SKM-1 treated with dmso at 0.1 percent for 144 hours (cell line): ENCODE data around the gene PDYN.

Source experiments
- DNase-seq: peaks from one replicate; lab custom pipeline; 2025; ENCODE audit not compliant: unreplicated experiment; lab: John Stamatoyannopoulos, UW

The PDYN gene

GRCh38 chr20:1995531-1996310 is 1.9 kb upstream of the PDYN start:
- DNase-seq = no peak

DNA sequence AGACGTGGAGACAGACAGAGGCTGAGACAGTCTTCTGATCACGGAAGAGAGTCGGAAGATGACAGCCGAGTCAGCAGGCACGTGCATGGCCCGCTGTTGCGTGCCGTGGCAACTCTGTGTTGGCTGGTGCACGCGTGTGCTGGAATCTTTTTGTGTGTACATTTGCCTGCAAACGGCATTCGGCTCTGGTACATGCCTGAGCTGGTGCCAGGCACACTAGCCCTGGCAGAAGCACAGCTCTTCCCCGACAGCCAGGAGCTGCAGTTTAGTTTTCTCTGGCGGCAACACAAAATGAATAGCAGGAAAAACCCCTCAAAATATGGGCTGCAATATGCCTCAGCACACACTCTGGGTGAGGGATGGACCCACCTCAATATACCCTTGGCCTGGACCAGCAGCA is 769 bp upstream of the PDYN start:
- no peak for DNase-seq

- DNase-seq = no peak
These were observed 1.3 kb downstream of the PDYN start for GRCh38 chr20:1992359-1993110.

DNA sequence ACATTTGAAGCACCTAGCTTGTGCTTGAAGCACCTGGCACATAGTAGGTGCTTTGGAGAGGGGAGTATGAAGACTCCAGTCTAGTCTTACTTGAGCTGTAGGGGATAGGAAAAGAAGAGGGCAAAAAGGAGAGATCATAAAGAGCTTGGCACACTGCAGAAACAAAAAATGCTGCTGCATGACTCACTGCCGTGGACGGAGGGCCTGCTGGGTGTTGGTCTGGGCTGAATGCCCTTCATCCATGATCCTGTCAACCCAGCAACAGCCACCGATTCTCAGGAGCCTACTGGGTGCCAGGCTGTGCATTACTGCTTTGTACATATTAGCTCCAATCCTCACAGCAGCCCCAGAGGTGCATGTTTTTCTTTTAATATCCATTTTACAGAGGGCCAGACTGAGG is 6.0 kb downstream of the PDYN start:
- no peak for DNase-seq

DNA sequence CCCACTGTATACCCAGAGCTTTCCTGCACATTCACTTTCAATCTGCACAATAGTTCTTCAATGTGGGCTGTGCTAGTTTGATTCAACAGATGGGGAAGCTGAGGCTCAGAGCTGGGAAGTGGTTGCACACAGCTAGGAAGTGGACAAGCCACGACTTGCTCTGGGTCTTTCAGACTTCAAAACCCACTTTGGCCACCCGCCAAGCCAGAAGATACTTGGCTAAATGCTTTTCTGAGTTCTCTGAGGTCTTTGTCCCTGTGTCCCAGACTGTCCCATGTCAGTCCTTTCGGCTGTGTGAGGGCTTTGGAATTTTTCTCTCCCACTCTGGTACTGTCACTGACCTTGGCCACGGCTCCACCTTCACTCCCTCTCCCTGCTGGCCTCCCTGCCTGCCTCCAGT is 10.6 kb downstream of the PDYN start:
- DNase-seq = peak; percentile 19

GRCh38 chr20:1982686-1983085 is 11.2 kb downstream of the PDYN start:
- DNase-seq = no peak

- DNase-seq = no peak
These were observed 14.6 kb downstream of the PDYN start for GRCh38 chr20:1979106-1979778.

- no peak for DNase-seq
These were observed 18.6 kb downstream of the PDYN start for GRCh38 chr20:1975291-1975690.

DNA sequence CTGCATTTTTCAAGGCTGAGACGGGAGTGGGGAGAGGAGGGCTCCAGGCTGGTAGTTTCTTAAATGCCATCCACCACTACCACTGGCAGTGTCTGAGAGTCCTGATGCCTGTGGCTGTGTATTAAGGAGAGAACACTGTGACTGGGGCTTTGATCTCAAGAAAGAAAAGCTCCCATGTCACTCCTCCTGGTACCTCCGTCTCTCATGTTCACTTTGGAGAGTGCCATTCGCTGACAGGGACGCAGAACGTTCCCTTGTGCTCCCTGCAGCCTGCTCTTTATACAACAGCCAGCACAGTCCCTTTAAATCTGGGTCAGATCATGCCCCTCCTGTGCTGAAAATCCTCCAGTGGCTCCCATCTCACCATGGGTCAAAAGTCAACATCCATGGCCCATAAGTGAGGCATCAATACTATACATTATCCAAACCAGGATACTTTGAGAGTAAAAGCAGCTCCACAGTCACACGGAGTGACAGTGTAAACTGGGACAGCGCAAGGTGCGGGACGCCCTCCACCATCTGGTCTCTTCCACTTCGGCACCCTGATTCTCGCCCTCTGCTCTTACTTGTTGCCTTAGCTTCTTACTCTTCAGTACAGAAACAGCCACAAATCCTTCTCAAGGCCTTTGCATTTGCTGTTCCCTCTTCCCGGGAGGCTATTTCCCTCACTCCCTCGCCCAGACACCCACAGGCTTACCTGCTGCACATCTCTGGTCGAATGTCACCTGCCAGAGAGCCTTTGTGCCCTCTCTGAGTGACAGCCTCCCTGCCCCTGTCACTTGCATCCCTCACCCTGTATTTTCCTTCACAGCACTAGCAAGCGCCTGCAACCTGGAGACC is 20.0 kb downstream of the PDYN start:
- no peak for DNase-seq

- DNase-seq = no peak
These were observed 21.8 kb downstream of the PDYN start for GRCh38 chr20:1971893-1972586.

GRCh38 chr20:1968964-1969363 is 24.9 kb downstream of the PDYN start:
- DNase-seq = no peak

DNA sequence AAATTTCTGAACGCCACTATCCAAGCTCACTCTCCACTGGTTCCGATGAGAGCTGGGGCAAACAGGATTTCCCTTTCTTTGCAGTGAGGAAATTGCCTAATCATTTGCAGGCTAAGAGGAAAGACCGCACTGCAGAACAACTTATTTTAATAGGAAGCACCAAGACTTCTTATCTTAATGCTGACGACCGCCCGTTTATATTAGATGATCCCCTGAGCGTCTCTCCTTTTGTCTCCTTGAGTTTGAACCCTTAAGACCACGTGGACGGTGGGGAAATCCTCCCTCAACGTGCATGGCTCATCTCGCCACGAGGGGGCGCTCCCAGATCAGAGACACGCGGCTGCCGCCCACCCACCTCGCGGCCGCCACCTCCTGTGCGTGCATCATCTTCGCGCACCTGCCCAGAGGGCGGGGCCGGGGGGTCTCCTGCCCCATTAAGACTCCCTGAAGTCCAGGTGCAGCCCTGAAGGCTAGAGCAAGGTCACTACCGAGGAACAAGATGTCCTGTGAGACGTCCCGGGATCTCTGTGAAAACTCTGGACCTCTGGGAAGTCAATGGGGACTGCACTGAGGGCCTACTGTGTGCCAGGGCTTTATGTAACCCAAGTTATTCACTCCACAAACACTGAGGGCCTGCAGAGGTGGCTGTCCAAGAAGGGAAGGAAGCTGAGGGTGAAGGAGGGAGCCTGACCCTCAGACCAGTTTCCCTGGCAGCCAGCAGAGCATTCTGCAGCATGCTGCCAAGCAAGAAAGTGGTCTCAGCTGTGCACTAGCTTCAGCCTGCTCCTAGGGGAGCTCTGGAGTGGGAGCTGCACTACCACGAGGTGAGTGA is 28.1 kb downstream of the PDYN start:
- DNase-seq = peak; percentile 42

- no peak for DNase-seq
These were observed 29.0 kb downstream of the PDYN start for GRCh38 chr20:1964659-1965405.

GRCh38 chr20:1964061-1964460 is 29.8 kb downstream of the PDYN start:
- no peak for DNase-seq

GRCh38 chr20:1961374-1961773 is 32.5 kb downstream of the PDYN start:
- no peak for DNase-seq

DNA sequence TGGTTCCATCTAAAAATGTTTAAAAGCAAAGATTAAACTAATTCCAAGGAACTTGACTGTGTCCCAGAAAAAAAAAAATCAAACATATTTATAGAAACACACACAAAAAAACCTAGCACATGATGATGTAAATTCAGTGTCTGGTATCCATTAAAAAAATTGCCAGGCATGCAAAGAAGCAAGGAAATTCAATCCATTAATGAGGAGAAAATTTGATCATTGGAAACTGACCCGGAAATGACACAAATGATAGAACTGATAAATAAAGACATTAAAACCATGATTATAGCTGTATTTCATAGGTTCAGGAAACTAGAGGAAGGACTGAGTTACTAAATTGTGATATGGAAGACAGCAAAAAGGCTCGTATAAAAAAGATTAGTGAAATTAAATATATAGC is 34.7 kb downstream of the PDYN start:
- DNase-seq = no peak

DNA sequence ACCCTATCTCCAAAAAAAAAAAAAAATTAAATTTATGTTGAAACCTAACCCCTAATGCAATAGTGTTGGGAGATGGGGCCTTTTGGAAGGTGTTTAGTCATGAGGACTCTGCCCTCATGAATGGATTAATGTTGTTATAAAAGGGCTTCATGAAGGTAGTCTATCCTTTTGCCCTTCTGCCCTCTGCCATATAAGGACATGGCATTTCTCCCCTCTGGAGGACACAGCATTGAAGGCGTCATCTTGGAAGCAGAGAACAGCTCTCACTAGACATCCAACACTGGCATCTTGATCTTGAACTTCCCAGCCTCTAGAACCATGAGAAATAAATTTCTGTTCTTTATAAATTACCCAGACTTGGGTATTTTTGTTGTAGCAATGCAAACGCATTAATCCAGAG is 35.4 kb downstream of the PDYN start:
- DNase-seq = no peak

DNA sequence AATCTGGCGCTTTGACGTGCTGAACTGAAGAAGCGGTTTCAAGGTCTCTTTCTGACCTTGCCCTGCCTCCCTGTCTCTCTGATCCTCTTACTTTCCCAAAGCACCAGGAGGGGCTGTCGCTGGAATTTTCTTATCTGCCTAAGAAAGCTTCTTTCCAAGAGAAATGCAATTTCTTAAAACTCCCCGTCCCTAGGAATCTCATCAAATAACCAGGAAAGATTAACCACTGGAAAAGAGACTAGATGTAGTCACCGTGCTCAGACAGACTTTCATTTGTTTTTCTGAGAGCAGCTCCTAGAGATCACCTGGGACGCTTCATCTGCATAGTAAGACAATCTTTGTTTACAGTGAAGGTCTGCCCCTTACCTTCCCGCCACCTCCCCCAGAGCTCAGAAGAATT is 38.6 kb downstream of the PDYN start:
- no peak for DNase-seq

DNA sequence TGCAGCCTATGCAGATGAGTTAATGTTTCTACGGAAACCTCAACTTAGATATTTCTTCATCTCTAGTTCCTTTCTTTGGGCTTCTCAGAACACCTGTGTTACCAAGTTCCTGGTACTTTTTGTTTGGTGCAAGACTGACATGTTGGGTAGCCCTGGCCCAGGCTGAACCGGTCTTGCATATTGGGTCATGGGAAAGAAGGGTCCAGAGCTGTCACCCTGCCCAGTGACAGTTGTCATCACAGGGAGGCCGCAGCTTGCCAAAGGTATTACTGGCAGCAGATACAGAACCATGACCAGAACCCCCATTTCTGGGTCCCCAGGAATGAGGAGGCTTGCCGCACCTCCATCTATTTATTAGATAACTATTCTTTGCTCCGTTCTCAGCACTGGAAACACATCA is 40.2 kb downstream of the PDYN start:
- DNase-seq = no peak
